H1 (cell line): Measurements from ENCODE around the gene IFI30. TPM values are rescaled to one million over a fixed set of nuclear protein-coding genes. Genes with fewer than 3 reads are reported as not detected.
A peak's percentile ranks its signal among the peaks of the same experiment; 100 is the strongest.

ENCODE experiments used
- CTCF ChIA-PET: fragments of 300-600 bp; sonication (Branson Sonifier 250); formaldehyde crosslinking; loops from one replicate; lab custom pipeline; 2021; ENCODE audit not compliant: partially characterized antibody; lab: Charles Lee
- POLR2A ChIA-PET: fragments of 300-600 bp; sonication (Branson Sonifier 250); formaldehyde crosslinking; loops from one replicate; lab custom pipeline; 2021; ENCODE audit warnings: inconsistent platforms; ENCODE audit not compliant: partially characterized antibody; lab: Charles Lee
- DNase-seq, 2 experiments: peaks; one replicate each; pipeline versions ENCODE4 v3.0.0 to v3.0.0-alpha.2; 2010 to 2022; ENCODE audit warnings: low spot score in 2 of 2, low read depth in 1 of 2, mixed read lengths in 1 of 2
- FAIRE-seq: peaks from 2 replicates; lab custom pipeline; 2011; peaks lifted over from hg19 to GRCh38; lab: Jason Lieb, UNC
- H2AFZ ChIP-seq: 2 replicates; pipeline ENCODE4 v1.8.1; 2012; ENCODE audit warnings: low read length, inconsistent platforms
- H2AK5ac ChIP-seq: 2 replicates; pipeline ENCODE4 v1.6.1; 2013; ENCODE audit warnings: low read depth, low read length
- H2BK120ac ChIP-seq: replicated peaks from 2 replicates; pipeline ENCODE3; 2013; ENCODE audit warnings: low read depth, low read length, inconsistent platforms
- H2BK12ac ChIP-seq: 2 replicates; pipeline ENCODE4 v1.6.1; 2013; ENCODE audit warnings: low read depth, low read length
- H2BK15ac ChIP-seq: 2 replicates; pipeline ENCODE4 v1.6.1; 2013; ENCODE audit warnings: low read length
- H2BK20ac ChIP-seq: 2 replicates; pipeline ENCODE4 v1.6.1; 2013; ENCODE audit warnings: low read length
- H2BK5ac ChIP-seq: 2 replicates; pipeline ENCODE4 v1.6.1; 2013; ENCODE audit warnings: low read depth, low read length
- H3K14ac ChIP-seq: 2 replicates; pipeline ENCODE4 v1.6.1; 2013; ENCODE audit warnings: inconsistent platforms; ENCODE audit not compliant: insufficient read length
- H3K18ac ChIP-seq: 2 replicates; pipeline ENCODE4 v1.6.1; 2013; ENCODE audit warnings: low read length; ENCODE audit errors: extremely low read depth
- H3K23ac ChIP-seq: 2 replicates; pipeline ENCODE4 v1.6.1; 2013; ENCODE audit warnings: inconsistent platforms; ENCODE audit not compliant: insufficient read length
- H3K23me2 ChIP-seq: 2 replicates; pipeline ENCODE4 v1.6.1; 2013; ENCODE audit warnings: low read depth, low read length
- H3K27ac ChIP-seq: 2 replicates; pipeline ENCODE4 v1.6.1; 2011; ENCODE audit warnings: low read depth, low read length, inconsistent platforms
- H3K27me3 ChIP-seq, 4 experiments: replicated peaks in 1 of 4; 1 replicate in 1 of 4; 2 replicates in 3 of 4; pipeline versions ENCODE4 v1.6.1 to v1.8.1; 2011 to 2013; ENCODE audit warnings: low read length in 3 of 4, mild to moderate bottlenecking in 3 of 4, inconsistent platforms in 2 of 4, mixed read lengths in 2 of 4, moderate library complexity in 1 of 4; ENCODE audit not compliant: control insufficient read depth in 3 of 4, insufficient read depth in 3 of 4; ENCODE audit errors: extremely low read depth in 1 of 4
- H3K36me3 ChIP-seq, 4 experiments: 2 replicates each; pipeline versions ENCODE4 v1.6.1 to v1.8.1; 2011 to 2013; ENCODE audit warnings: mild to moderate bottlenecking in 4 of 4, low read length in 3 of 4, moderate library complexity in 2 of 4, control low read depth in 1 of 4, inconsistent platforms in 1 of 4; ENCODE audit not compliant: insufficient read depth in 4 of 4, control insufficient read depth in 2 of 4
- H3K4ac ChIP-seq: replicated peaks from 2 replicates; pipeline ENCODE3; 2013; ENCODE audit warnings: low read length, low read depth, mixed read lengths, inconsistent platforms; ENCODE audit not compliant: insufficient read length
- H3K4me1 ChIP-seq, 4 experiments: replicated peaks in 1 of 4; 1 replicate in 1 of 4; 2 replicates in 3 of 4; pipeline versions ENCODE4 v1.6.1 to v1.8.1; 2011 to 2013; ENCODE audit warnings: low read length in 3 of 4, inconsistent platforms in 2 of 4, mixed read lengths in 1 of 4; ENCODE audit not compliant: insufficient read depth in 4 of 4, control insufficient read depth in 3 of 4
- H3K4me2 ChIP-seq, 2 experiments: 2 replicates each; pipeline versions ENCODE4 v1.6.1 to v1.8.1; 2011 to 2013; ENCODE audit warnings: low read depth in 2 of 2, low read length in 2 of 2, control low read depth in 1 of 2, inconsistent platforms in 1 of 2, mild to moderate bottlenecking in 1 of 2; ENCODE audit not compliant: insufficient read depth in 1 of 2
- H3K4me3 ChIP-seq, 4 experiments: fragments of 200-600, 300-600 bp in 1 of 4; sonication (generic), shearing (Covaris generic), sonication (Bioruptor Twin) in 1 of 4; 2 replicates each; pipeline versions ENCODE4 v1.5.1 to v1.8.1; 2011 to 2016; ENCODE audit warnings: low read length in 4 of 4, low read depth in 3 of 4, control low read depth in 2 of 4, inconsistent platforms in 2 of 4, mild to moderate bottlenecking in 2 of 4, mixed read lengths in 1 of 4, moderate library complexity in 1 of 4; ENCODE audit not compliant: insufficient read depth in 2 of 4; ENCODE audit errors: extremely low read depth in 1 of 4
- H3K56ac ChIP-seq: replicated peaks from 2 replicates; pipeline ENCODE3; 2013; ENCODE audit warnings: low read depth, mild to moderate bottlenecking, mixed read lengths, low read length, inconsistent platforms; ENCODE audit not compliant: insufficient read length
- H3K79me1 ChIP-seq: 2 replicates; pipeline ENCODE4 v1.6.1; 2013; ENCODE audit warnings: low read depth, low read length, control low read depth
- H3K79me2 ChIP-seq, 2 experiments: 2 replicates each; pipeline versions ENCODE4 v1.6.1 to v1.8.1; 2012 to 2013; ENCODE audit warnings: low read length in 2 of 2, mild to moderate bottlenecking in 2 of 2, inconsistent platforms in 1 of 2; ENCODE audit not compliant: insufficient read depth in 2 of 2, control insufficient read depth in 1 of 2
- H3K9ac ChIP-seq, 4 experiments: replicated peaks in 1 of 4; 1 replicate in 1 of 4; 2 replicates in 3 of 4; pipeline versions ENCODE4 v1.6.1 to v1.8.1; 2011 to 2013; ENCODE audit warnings: low read depth in 3 of 4, low read length in 3 of 4, control low read depth in 2 of 4, mild to moderate bottlenecking in 2 of 4, moderate library complexity in 2 of 4, inconsistent platforms in 1 of 4; ENCODE audit errors: extremely low read depth in 1 of 4
- H3K9me3 ChIP-seq, 2 experiments: 2 replicates each; pipeline versions ENCODE4 v1.6.1 to v1.8.1; 2012 to 2013; ENCODE audit warnings: mild to moderate bottlenecking in 2 of 2, moderate library complexity in 2 of 2, control low read depth in 1 of 2, inconsistent platforms in 1 of 2, low read depth in 1 of 2, low read length in 1 of 2, mixed read lengths in 1 of 2; ENCODE audit not compliant: insufficient read depth in 2 of 2
- H4K20me1 ChIP-seq, 2 experiments: replicated peaks in 1 of 2; 2 replicates each; pipeline versions ENCODE3 to v1.8.1; 2011 to 2013; ENCODE audit warnings: inconsistent platforms in 2 of 2, low read length in 2 of 2, mild to moderate bottlenecking in 1 of 2; ENCODE audit not compliant: insufficient read depth in 2 of 2, control insufficient read depth in 1 of 2
- H4K5ac ChIP-seq: 2 replicates; pipeline ENCODE4 v1.6.1; 2013; ENCODE audit warnings: low read length, low read depth, mixed read lengths, inconsistent platforms; ENCODE audit not compliant: insufficient read length
- H4K8ac ChIP-seq: 2 replicates; pipeline ENCODE4 v1.8.0; 2013; ENCODE audit warnings: mild to moderate bottlenecking, moderate library complexity, low read length, inconsistent platforms; ENCODE audit not compliant: insufficient read depth; ENCODE audit errors: extremely low read depth
- H4K91ac ChIP-seq: replicated peaks from 2 replicates; pipeline ENCODE3; 2013; ENCODE audit warnings: low read length, mixed read lengths, inconsistent platforms; ENCODE audit not compliant: insufficient read length
- BCL11A ChIP-seq, 2 experiments: IDR thresholded peaks; one replicate each; pipeline ENCODE4 v1.6.1; 2011; ENCODE audit warnings: low read depth in 2 of 2, low read length in 2 of 2, mild to moderate bottlenecking in 2 of 2
- CHD1 ChIP-seq: IDR thresholded peaks from 2 replicates; pipeline ENCODE4 v1.6.1; 2012; ENCODE audit warnings: low read depth, low read length, improper control_type of control experiment
- E2F6 ChIP-seq: IDR thresholded peaks from 2 replicates; pipeline ENCODE4 v1.6.1; 2012; ENCODE audit warnings: inconsistent platforms
- KDM1A ChIP-seq: fragments of 200-600, 300-600 bp; sonication (generic); IDR thresholded peaks from 2 replicates; pipeline ENCODE4 v1.7.1; 2016; ENCODE audit warnings: mild to moderate bottlenecking, low read length, borderline replicate concordance
- KDM5A ChIP-seq: fragments of 200-600 bp; IDR thresholded peaks from 2 replicates; pipeline ENCODE4 v1.7.1; 2012; ENCODE audit warnings: mild to moderate bottlenecking, low read length, inconsistent platforms, mixed read lengths
- PHF8 ChIP-seq: fragments of 200-600 bp; sonication (generic); conservative IDR thresholded peaks from 2 replicates; pipeline ENCODE4 v1.7.1; 2012; ENCODE audit warnings: low read depth, mild to moderate bottlenecking, inconsistent platforms, low read length, moderate library complexity
- POLR2A ChIP-seq, 2 experiments: IDR thresholded peaks; 1 replicate in 1 of 2; 2 replicates in 1 of 2; pipeline ENCODE4 v1.6.1; 2011; ENCODE audit warnings: low read depth in 2 of 2, low read length in 2 of 2, mild to moderate bottlenecking in 2 of 2; ENCODE audit errors: control extremely low read depth in 1 of 2
- SP1 ChIP-seq: IDR thresholded peaks from 2 replicates; pipeline ENCODE4 v1.6.1; 2011; ENCODE audit warnings: low read depth, low read length
- SUZ12 ChIP-seq: fragments of 200-600 bp; sonication (generic); IDR thresholded peaks from 2 replicates; pipeline ENCODE4 v1.6.1; 2012; ENCODE audit warnings: mild to moderate bottlenecking, inconsistent platforms, low read length, moderate library complexity, mixed read lengths
- TCF12 ChIP-seq: IDR thresholded peaks from 2 replicates; pipeline ENCODE4 v1.6.1; 2011; ENCODE audit warnings: low read depth, mild to moderate bottlenecking, low read length
- WGBS, 2 experiments: shearing (Covaris generic) in 1 of 2; methylation state at CpG; one replicate each; pipeline versions ENCODE4 v1.1.6 to v1.1.7; 2013 to 2015; ENCODE audit warnings: low lambda C conversion rate in 2 of 2, mixed read lengths in 2 of 2, inconsistent platforms in 1 of 2, low coverage in 1 of 2, missing lambda C conversion rate in 1 of 2; ENCODE audit not compliant: insufficient replicate concordance in 2 of 2, insufficient coverage in 1 of 2, insufficient read length in 1 of 2; ENCODE audit errors: extremely low coverage in 1 of 2, missing lambda C conversion rate in 1 of 2; 5-methylcytosine and 5-hydroxymethylcytosine counted together
- polyA plus RNA-seq, 7 experiments: library from polyadenylated mRNA; depleted of rRNA in 3 of 7; stranded (reverse) in 5 of 7; unstranded in 2 of 7; fragments of >200 nt in 5 of 7; fragments of 200-250 nt in 2 of 7; gene quantifications; 1 replicate in 5 of 7; 2 replicates in 1 of 7; 4 replicates in 1 of 7; pipeline versions ENCODE4 v1.2.1 to v1.2.3, GENCODE V29; 2011 to 2013; ENCODE audit warnings: missing spikeins in 2 of 7, mixed read lengths in 2 of 7
- total RNA-seq: library from RNA; stranded (reverse); fragmentation: NEBNext Ultra II Directional; extraction: Animal tissue kit (Norgen Biotek cat#: 25700); gene quantifications from 2 replicates; pipeline ENCODE4 v1.2.1, GENCODE V29; 2021

The IFI30 gene
- total and polyA plus RNA-seq, 2 of the 8 experiments (the other 6 are each of a cell fraction or from before 2014, with no cell fraction given), result 28.9 to 62.4 TPM

DNA sequence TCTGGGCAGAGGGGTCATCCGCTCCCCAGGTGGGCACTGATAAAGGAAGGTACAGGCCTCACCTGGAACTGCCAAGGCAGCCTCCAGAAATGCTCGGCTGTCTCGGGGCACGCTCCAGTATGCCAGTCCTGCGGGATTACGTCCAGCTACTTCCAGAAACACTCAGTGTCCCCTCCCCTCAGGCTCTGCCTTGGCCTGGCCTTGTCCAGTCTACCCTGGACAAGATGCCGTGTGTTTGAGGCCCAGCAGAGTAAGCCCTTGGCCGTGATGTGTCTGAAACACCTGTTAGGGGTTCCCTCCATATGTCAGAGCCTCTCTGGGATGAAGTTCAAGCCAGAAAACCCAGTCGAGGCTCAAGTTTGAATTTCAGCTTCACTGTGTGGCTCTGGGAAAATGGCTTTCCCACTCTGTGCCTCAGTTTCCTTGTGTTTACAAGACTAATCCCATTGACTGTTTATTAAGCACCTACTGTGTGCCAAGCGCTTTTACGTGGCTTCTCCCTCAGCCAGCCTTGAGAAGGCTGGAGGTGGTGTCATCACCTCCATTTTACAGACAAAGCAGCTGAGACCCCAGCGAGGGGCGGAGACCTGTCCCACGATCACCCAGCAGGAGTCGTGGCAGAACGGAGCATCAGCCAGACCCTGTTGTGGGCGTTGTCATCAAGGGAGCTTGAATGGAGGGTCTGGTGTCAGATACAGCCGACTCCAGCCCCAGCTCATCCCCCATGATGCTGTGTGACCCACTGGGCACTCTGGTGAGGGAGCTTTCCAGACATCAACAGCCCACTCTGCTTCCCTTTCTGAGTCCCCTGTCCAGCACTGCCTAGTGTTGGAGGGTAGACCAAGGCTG, 22.6 kb upstream of the IFI30 start:
- CTCF ChIA-PET, result interaction anchor here (0.9 to 3.0 kb wide), 13 partner anchors 8 to 237 kb away, joined by 3 to 29 read pairs (median 5); no protein-coding TSS in a partner anchor
- POLR2A ChIA-PET, result interaction anchor here (0.6 to 2.0 kb wide), 7 partner anchors 9 to 132 kb away, joined by 3 to 7 read pairs (median 4); no protein-coding TSS in a partner anchor
- Histone ChIP-seq H3K23ac (no peak overlapping the region), H3K4me2 (peak overlapping the region in 1 of 2 experiments; percentile 90; a peak in 1 of 4 replicates), H4K8ac (no peak overlapping the region), H2BK5ac (no peak overlapping the region), H3K9me3 (no peaks in the 10 kb centered on the region), H3K36me3 (peaks cover 0 to 8% (median 3%) of the 10 kb centered on the region in 4 experiments; a peak in 3 of 8 replicates), H2AFZ (no peak overlapping the region), H3K4ac (no peak overlapping the region), H3K18ac (no peak overlapping the region), H4K5ac (no peak overlapping the region), H3K79me2 (no peaks in the 10 kb centered on the region; a peak in 1 of 4 replicates), H3K27me3 (no peaks in the 10 kb centered on the region), H2AK5ac (no peak overlapping the region), H2BK20ac (no peak overlapping the region), H3K79me1 (peaks cover 2% of the 10 kb centered on the region; the same call in 1 of the 2 replicates), H3K27ac (no peak overlapping the region), H3K56ac (no peak overlapping the region), H3K14ac (no peak overlapping the region), H3K4me1 (peaks cover 0 to 7% (median 2%) of the 10 kb centered on the region in 4 experiments; a peak in 4 of 7 replicates), H4K20me1 (peaks cover 6 to 8% of the 10 kb centered on the region in 2 experiments), H3K9ac (no peak overlapping the region; a peak in 1 of 7 replicates), H3K4me3 (no peak overlapping the region), H4K91ac (no peak overlapping the region), H3K23me2 (peaks cover 13% of the 10 kb centered on the region), H2BK120ac (no peak overlapping the region), H2BK15ac (no peak overlapping the region; the same call in 1 of the 2 replicates), H2BK12ac (no peak overlapping the region)
- no peak for DNase-seq
- FAIRE-seq, result no peak
- TF ChIP-seq CHD1 (no peak), SP1 (no peak), KDM5A (no peak), SUZ12 (no peak), BCL11A (IDR thresholded peaks at IDR 0.05; ENCODE audit: low read depth in 2 of 2, low read length in 2 of 2) (no peak), E2F6 (no peak), POLR2A (IDR thresholded peaks at IDR 0.05; ENCODE audit: control extremely low read depth in 1 of 2, low read depth in 2 of 2, low read length in 2 of 2) (no peak), PHF8 (no peak), KDM1A (no peak), TCF12 (no peak)
- WGBS, 2 experiments, result 90% methylated on average over 18 of the region's 18 CpGs; no CpG with 5 or more reads in 1 of the 2 experiments
